Activated gamma-delta T cell treated with Interleukin-2 at 50 U/mL for 16 hours (primary cell): ENCODE measurements around the gene GRN.
"Not testable (repeated sequence)": the region's sequence is repeated elsewhere in the genome, so short reads cannot be mapped to it uniquely, and the experiment has no call there.

Experiments used
- DNase-seq: peaks from one replicate; pipeline ENCODE4 v3.0.0-alpha.2; 2020

GRN gene

DNA sequence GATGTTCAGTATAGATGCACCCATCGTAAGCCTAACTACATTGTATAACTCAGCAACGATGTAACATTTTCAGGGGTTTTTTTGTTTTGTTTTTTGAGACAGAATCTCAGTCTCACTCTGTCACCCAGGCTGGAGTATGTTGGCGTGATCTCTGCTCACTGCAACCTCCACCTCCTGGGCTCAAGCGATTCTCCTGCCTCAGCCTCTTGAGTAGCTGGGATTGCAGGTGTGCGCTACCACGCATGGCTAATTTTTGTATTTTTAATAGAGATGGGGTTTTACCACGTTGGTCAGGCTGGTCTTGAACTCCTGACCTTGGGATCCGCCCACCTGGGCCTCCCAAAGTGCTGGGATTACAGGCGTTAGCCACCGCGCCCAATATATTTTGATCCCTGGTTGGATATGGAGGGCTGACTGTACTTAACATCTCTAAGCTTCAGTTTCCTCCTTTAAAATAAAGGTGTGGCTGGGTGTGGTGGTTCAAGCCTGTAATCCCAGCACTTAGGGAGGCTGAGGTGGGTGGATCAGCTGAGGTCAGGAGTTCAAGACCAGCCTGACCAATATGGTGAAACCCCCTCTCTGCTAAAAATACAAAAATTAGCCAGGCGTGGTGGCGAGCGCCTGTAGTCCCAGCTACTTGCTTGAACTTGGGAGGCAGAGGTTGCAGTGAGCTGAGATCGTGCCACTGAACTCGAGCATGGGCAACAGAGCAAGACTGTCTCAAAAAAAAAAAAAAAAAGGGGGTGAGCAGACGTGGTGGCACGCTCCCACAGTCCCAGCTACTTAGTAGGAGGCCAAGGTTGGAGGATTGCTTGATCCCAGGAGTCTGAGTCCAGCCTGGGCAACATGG, 2.3 kb downstream of the GRN start:
- not testable (repeated sequence) for DNase-seq

DNA sequence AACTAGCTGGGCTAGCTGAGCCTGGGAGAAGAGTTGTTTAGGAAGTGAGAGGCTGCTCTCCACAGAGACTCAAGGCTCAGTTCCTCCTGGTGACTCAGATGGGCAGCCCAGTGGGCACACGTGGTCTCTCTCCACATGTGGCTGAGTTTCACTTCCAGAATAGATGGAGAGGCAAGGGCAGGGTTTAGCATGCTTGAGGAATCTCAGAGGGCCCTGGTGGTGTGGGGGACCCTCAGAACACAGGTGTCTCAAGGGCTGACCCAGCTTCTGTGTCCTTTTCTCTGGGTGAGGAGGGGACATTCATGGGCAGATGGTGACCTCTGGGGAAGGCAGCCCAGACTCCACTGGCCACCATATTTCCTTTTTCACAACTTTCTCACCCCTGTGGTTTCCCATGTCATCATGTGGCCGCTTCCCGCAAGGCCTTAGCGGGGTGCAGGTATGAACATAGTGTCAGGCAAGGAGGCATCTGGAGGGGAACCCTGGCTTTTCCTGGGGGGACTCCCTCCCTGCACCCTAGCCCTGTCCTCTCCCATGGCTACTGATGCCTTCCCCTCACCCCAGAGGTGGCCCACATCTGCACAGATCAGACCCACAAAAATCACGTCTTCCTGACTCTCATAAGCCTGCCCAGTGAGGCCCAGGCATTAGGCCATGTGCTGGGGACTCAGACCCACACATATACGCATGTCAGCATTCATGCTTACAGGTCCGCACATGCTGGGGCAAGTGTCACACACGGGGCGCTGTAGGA, 3.3 kb downstream of the GRN start:
- DNase-seq: no peak

DNA sequence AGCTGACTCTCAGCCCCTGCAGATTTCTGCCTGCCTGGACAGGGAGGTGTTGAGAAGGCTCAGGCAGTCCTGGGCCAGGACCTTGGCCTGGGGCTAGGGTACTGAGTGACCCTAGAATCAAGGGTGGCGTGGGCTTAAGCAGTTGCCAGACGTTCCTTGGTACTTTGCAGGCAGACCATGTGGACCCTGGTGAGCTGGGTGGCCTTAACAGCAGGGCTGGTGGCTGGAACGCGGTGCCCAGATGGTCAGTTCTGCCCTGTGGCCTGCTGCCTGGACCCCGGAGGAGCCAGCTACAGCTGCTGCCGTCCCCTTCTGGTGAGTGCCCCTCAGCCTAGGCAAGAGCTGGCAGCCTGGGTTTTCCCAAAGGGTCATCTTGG, 3.9 kb downstream of the GRN start:
- no peak for DNase-seq

DNA sequence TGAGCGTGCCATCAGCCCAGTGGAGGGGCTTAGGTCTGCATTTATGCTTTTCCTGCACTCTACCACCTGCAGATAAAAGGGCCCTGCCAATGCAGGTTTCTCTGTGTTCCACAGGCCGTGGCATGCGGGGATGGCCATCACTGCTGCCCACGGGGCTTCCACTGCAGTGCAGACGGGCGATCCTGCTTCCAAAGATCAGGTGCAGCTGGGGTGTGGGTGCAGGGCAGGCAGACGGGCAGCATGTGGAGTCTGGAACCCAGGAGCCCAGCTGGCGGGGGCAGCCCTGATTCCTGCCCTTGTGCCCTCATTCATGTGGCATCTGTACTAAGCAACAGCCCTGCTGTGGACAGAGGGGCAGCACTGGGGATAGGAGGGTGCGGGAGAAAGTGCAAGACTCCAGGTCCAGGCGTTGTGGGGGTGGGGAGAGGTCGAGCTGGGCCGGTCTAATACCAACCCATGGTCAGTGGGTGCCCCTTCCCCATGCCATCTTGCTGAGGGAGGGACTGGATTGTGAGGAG, 4.5 kb downstream of the GRN start:
- DNase-seq: no peak

DNA sequence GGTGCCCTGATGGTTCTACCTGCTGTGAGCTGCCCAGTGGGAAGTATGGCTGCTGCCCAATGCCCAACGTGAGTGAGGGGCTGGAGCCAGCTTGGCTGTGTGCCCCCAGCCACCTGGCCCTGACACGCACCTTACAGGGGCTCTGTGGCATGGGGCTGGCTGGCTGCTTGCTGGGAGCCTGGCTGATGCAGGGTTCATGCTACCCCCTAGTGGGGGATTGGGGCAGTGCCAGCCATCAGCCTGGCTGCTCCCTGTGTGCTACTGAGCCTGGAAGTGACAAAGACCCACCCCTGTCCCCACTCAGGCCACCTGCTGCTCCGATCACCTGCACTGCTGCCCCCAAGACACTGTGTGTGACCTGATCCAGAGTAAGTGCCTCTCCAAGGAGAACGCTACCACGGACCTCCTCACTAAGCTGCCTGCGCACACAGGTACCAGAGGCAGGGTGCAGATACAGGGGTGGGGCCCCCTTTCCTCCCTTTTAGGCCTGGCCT, 5.7 kb downstream of the GRN start:
- peak; percentile 66 for DNase-seq

DNA sequence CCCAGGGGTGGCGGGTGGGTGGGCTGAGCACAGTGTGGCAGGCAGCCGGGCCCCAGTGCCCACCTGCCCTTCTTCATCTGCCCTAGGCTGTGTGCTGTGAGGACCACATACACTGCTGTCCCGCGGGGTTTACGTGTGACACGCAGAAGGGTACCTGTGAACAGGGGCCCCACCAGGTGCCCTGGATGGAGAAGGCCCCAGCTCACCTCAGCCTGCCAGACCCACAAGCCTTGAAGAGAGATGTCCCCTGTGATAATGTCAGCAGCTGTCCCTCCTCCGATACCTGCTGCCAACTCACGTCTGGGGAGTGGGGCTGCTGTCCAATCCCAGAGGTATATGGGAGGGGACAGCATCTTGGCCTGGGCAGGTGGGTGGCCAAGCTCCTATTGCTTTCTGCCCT, 6.4 kb downstream of the GRN start:
- DNase-seq: no peak

DNA sequence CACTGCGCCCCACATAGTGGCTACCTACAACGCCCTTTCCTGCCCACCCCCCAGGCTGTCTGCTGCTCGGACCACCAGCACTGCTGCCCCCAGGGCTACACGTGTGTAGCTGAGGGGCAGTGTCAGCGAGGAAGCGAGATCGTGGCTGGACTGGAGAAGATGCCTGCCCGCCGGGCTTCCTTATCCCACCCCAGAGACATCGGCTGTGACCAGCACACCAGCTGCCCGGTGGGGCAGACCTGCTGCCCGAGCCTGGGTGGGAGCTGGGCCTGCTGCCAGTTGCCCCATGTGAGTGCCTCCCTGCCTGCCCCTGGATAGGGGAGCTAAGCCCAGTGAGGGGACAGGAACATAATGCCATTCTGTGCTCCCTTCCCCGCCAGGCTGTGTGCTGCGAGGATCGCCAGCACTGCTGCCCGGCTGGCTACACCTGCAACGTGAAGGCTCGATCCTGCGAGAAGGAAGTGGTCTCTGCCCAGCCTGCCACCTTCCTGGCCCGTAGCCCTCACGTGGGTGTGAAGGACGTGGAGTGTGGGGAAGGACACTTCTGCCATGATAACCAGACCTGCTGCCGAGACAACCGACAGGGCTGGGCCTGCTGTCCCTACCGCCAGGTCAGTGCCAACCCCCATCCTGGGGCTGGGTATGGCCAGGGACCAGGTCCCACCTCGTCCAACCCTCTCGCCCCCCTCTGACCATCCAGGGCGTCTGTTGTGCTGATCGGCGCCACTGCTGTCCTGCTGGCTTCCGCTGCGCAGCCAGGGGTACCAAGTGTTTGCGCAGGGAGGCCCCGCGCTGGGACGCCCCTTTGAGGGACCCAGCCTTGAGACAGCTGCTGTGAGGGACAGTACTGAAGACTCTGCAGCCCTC, 7.1 kb downstream of the GRN start:
- DNase-seq: no peak

DNA sequence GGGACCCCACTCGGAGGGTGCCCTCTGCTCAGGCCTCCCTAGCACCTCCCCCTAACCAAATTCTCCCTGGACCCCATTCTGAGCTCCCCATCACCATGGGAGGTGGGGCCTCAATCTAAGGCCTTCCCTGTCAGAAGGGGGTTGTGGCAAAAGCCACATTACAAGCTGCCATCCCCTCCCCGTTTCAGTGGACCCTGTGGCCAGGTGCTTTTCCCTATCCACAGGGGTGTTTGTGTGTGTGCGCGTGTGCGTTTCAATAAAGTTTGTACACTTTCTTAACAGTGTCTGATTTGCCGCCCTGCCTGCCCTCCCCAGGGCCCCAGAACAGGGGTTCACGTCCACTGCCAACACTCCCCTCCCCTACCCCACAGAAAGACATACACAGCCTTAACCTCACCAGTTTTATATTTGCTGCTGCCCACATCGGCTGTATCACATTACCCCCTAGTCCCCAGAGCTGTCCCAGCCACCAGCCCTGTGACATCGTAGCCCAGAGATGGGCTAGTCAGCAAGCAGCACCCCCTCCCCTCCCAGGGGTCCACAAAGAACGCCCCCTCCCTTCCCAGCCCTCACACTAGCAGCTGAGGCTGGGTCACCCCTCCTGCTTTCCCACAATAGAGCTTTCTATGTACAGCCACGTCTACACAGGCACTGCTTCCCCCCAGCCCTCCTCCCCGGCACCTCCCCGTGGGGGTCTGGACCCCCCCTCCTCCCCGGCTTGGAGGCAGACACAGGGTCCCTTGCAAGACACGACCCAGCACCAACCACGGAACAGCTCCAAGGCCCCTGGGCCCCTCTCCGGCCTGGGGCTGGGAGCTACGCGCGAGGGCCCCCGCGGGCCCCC, 7.9 kb downstream of the GRN start:
- DNase-seq: no peak

DNA sequence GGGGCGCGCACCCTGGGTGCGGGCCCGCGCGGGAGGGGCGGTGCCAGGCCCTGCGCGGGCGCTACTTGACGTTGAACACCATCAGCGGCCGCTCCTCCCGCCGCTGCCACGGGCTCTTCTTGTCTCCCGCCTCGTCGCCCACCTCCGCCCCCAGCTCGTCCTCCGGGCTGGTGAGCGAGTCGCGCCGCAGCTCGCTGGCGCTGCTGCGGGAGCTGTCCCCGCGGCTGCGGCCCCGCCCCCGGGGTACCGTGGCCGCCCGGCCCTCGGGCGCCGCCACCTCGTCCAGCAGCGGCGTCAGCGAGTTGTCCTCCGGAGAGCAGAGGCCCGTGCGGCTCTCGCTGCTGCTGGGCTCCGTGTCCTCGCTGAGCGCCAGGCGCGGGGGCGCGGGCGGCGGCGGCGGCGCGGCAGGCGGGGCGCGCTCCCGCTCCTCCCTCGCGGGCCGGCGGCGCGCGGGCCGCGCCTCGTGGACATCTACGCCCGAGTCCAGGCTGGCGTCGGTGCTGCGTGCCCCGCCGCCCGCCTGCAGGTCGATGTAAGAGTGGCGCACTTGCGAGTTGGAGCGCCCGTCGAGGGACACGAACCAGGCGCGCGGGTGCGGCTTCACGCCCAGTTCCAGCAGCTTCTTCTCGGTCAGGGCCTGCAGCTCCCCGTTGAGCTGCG, 8.7 kb downstream of the GRN start:
- DNase-seq: no peak

DNA sequence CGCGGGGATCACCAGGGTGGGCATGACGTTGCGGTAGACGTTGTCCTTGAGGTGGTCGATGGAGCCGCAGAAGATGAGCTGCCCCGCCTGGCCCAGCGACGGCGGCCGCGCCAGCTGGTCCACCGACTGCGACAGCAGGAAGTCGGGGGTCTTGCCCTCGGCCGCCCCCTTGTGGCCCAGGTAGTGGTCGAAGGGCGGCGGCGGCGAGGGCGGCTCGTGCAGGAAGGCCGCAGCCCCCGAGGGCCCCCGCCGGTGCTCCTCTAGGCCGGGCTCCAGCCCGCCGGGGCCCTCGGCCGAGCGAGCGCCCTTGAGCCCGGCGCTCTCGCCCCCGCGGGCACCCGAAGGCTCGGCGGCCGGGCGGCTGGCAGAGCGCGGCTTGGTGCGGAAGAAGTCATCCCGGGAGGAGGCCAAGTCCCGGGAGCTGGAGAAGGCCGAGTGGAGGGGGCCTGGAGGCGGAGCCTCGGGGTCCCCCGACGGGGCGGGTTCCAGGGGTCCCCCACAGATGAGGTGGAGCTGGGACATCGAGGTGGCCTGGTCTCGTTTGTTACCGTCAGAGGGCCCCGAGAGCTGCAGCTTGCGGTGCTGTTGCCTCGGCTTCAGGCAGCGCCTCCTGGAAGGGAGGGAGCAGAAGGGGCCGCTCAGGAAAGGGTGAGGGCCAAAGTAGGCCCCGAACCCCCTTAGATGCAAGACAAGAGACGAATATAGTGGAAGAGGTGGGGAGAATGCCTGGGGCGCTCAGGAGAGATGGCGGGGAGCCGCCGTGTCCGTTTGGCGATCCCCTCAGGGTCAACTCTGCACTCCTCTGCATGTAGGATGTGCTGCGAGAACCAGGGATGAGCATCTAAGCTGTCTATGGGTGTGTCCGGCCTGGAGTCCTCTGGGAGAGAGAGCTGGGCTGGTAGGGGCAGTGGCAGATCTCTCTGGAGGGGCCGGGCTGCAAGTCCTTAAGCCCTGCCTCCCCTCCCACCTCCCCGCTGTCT, 9.8 kb downstream of the GRN start:
- peak; percentile 58 for DNase-seq

DNA sequence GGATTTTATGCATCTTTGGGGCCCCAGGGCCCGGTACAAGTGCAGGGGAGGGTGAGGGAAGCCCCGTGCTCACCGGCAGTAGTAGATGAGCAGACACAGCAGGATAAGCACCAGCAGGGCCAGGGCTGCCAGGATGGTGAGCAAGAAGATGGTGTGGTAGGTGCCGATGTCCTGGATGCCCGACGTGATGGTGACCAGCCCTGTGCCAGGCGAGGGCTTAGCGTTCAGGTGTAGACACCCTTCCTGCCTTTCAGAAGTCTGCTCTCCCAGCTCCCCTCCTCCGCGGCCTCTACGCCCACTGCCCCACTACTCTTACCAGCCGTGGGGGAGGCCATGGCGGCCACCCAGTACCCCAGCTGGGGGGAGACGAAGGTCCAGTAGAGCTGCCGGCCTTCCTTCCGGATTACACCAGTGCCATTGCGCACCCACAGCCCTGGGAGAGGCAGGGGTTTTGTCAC, 10.6 kb downstream of the GRN start:
- no peak for DNase-seq

DNA sequence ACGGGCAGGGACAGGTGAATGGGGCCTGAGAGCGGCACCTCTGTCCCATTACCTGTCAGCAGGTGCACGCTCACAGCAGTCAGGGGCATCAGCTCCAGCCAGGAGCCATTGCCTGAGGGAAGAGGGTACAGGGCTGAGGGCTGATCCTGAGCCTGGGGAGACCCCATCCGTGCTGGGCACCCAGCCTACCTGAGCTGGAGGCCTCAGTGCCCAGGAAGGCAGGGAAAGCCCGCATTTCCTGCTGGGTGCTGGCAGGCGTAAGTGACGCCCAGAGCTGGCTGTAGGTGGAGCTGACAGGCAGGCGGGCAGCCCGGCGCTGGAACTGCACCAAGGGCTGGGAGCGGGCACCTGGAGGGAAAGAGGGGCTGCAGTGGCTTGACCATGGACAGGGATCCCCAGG, 11.1 kb downstream of the GRN start:
- no peak for DNase-seq

DNA sequence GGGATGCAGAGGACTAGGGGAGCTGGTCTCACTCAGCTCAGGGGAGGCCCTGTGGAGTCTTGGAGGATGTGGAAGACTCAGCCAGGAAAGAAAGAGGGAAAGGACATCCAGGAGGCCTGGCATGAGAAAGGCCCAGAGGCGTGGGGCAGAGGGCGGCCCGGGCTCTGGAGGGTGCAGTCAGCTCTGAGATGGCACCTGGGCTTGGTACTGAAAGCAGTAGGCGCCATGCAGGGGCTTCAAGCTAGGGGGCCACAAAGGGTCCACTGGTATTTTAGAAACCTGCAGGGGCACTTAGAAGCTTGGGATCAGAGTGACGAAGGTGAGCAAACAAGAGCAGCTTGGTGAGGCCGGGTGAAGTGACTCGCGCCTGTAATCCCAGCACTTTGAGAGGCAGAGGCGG, 13.0 kb downstream of the GRN start:
- DNase-seq: no peak

DNA sequence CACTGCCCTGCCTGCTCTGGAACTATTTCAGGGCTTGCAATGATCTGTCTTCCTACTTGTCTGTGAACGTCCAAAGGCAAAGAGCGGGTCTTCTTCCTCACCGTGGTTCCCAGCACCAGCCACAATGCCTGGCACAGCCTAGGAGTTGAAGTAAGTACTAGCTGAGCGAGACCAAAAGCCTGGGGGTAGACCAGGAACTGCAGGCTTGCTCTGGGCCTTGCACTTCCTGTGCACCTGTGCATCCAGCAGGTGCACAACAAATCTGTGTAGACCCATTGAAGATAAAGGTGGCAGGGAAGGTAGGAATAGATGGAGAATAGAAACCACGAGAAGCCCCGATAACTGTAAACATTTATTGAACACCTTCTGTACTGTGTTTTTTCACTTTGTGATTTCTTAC, 13.9 kb downstream of the GRN start:
- DNase-seq: no peak

DNA sequence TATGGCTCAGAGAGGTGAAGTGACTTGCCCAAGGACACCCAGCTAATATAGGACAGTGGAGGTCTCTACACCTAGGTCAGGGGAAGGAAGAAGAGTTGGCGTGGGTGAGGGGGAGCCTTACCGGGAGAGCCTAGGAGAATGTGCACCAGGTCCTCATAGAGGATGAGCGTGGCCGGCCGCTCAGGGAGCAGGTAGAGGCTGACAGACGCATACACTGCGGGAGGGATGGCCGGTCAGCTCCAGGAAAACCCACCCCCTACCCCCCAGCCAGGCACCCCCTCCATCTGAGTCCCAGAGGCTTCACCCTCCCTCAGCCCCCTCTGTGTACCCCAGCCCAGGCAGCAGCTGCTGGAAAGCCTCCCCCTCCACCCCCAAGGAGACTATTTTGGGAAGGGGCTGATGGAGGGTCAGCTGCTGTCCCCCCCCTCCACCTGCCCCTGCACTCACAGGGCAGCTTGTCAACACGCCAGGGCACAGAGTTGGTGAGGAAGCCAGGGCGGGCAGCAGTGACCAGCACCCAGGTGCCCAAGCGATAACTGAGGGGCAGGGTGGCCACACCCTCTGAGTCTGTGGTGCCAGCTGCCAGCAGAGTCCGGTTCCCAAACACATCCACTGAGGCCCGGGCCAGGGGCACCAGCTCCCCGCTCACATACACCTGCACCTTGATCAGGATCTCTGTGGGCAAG, 14.5 kb downstream of the GRN start:
- no peak for DNase-seq

DNA sequence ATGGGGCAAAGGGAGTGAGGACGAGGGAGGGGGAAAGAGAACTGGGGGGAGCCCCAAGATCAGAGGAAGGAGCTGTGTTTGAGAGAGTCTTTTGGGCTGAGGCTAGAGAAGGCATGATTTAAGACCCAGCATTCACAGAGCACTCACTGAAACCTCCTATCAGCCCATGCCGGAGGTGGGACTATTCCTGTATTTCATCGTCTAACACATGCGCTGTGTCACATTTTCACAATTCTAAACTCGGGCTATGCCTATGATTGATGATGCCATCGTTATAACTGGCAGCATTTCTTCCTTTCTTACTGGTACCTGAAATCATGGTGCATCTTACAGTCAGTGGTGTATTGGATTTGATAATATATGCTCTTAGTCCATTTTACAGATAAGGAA, 15.0 kb downstream of the GRN start:
- DNase-seq: no peak

DNA sequence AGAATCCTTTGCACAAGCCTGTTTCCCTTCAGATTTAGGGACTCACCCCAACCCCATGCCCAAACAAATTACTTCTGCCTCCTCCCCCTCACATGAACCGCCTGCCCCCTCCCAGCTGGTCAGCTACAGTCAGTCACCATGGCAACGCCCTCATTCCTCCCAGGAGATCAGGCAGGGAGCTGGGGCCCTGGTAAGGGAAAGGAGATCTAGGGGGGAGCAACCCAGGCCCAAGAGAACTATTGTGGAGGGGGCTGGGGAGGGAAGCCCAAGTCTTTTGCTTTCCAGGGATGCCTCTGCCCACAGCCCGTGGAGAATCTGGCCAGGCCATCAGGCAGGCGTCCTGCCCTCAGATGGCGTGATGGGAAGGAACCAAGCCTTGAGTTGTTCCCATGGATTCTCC, 15.7 kb downstream of the GRN start:
- DNase-seq: no peak

DNA sequence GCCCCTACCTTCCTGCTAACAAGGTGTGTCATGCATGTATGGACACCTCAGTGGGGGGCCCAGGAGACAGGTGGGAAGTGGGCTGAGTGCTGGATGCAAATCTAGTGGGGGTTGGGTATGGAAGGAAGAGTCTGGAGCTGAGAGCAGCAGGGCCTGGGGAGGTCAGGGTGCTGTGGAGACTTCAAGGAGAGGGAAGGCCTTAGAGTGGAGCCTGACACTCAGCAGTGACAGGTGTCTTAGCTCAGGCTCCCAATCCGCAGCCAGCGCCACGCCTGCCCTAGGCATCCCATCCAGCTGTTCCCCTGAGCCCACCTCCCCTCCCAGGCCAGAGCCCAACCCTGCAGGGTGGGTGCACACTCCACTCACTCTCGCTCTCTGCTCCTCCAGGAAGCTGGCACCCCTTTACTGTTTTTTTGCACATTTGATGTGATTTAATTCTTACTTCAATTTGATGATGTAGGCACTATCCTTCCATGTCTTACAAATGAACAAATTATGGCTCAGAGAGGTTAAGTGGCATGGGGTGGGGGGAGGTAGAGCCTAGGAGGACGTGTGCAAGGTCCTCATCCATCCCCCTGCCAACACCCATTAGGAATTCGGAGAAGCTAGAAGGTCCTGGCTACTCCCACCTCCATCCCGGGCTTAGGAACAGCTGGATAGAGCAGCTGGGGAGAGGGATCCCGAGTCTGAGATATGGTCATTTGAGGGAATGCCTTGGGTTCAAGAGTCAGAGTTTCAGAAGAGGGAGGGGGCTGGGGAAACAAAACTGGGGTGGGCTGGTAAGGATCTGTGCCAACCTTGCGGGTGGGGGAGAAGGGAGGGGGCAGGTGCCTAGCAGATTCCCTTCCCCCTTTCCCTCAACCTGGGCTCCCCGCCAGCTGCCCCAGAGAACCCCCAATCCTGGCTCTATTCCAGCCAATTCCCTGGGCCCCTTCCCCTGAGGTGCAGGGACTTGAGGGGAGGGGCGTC, 16.5 kb downstream of the GRN start:
- no peak for DNase-seq
